Neural cell (in vitro differentiated cells): Measurements from ENCODE around the gene OR2T33. TPM values are rescaled to one million over a fixed set of nuclear protein-coding genes. Genes with fewer than 3 reads are reported as not detected.
"Not testable (repeated sequence)": the region's sequence is repeated elsewhere in the genome, so short reads cannot be mapped to it uniquely, and the experiment has no call there.

Source experiments
- H2AFZ ChIP-seq: fragments of 200-600, 300-800 bp; sonication (generic), shearing (Covaris generic); 2 replicates; pipeline ENCODE4 v1.6.0; 2014; ENCODE audit warnings: low read depth, mild to moderate bottlenecking, antibody characterized with exemption, low read length, moderate library complexity
- H3F3A ChIP-seq: fragments of 200-600 bp; shearing (Covaris generic); 2 replicates; pipeline ENCODE4 v1.6.1; 2016; ENCODE audit warnings: mild to moderate bottlenecking, moderate library complexity, mixed read lengths, antibody characterized with exemption, low read length; ENCODE audit not compliant: insufficient read depth, poor library complexity, severe bottlenecking
- H3K27ac ChIP-seq: fragments of 200-600, 300-800 bp; sonication (generic), shearing (Covaris generic); 2 replicates; pipeline ENCODE4 v1.5.1; 2014; ENCODE audit warnings: mild to moderate bottlenecking, low read length, moderate library complexity
- H3K27me3 ChIP-seq: fragments of 300-800, 200-600 bp; sonication (generic), shearing (Covaris generic); 2 replicates; pipeline ENCODE4 v1.6.0; 2014; ENCODE audit warnings: mild to moderate bottlenecking, low read depth, low read length, moderate library complexity; ENCODE audit not compliant: insufficient read depth
- H3K36me3 ChIP-seq: fragments of 300-800, 200-600 bp; sonication (generic), shearing (Covaris generic); 2 replicates; pipeline ENCODE4 v1.5.1; 2014; ENCODE audit warnings: mild to moderate bottlenecking, antibody characterized with exemption, low read length, moderate library complexity; ENCODE audit not compliant: insufficient read depth
- H3K4me2 ChIP-seq: fragments of 300-800, 200-600 bp; sonication (generic), shearing (Covaris generic); 2 replicates; pipeline ENCODE4 v1.6.0; 2014; ENCODE audit warnings: mild to moderate bottlenecking, low read length
- H3K4me3 ChIP-seq: fragments of 300-800, 200-600 bp; sonication (generic), shearing (Covaris generic); 2 replicates; pipeline ENCODE4 v1.5.1; 2014; ENCODE audit warnings: mild to moderate bottlenecking, low read length, moderate library complexity
- H3K79me2 ChIP-seq: fragments of 200-600 bp; shearing (Covaris generic); replicated peaks from 2 replicates; pipeline ENCODE4 v1.6.0; 2014; ENCODE audit warnings: mild to moderate bottlenecking, low read length, moderate library complexity; ENCODE audit not compliant: insufficient read depth
- H3K9ac ChIP-seq: fragments of 300-800, 200-600 bp; sonication (generic), shearing (Covaris generic); 2 replicates; pipeline ENCODE4 v1.6.1; 2016; ENCODE audit warnings: mild to moderate bottlenecking, low read length, mixed read lengths
- H3K9me2 ChIP-seq: fragments of 200-600 bp; shearing (Covaris generic); 2 replicates; pipeline ENCODE4 v1.6.1; 2016; ENCODE audit warnings: mild to moderate bottlenecking, low read length, mixed read lengths; ENCODE audit not compliant: insufficient read depth
- H3K9me3 ChIP-seq: fragments of 200-600, 300-800 bp; sonication (generic), shearing (Covaris generic); 2 replicates; pipeline ENCODE4 v1.6.1; 2016; ENCODE audit warnings: mild to moderate bottlenecking, mixed run types, low read length, moderate library complexity, mixed read lengths
- H4K20me1 ChIP-seq: fragments of 200-600 bp; shearing (Covaris generic); 2 replicates; pipeline ENCODE4 v1.6.1; 2016; ENCODE audit warnings: mild to moderate bottlenecking, mixed run types; ENCODE audit not compliant: insufficient read depth
- CTCF ChIP-seq: fragments of 450-650 bp; IDR thresholded peaks from 2 replicates; pipeline ENCODE4 v1.5.1; 2014; ENCODE audit warnings: antibody characterized with exemption, mild to moderate bottlenecking, moderate library complexity; ENCODE audit not compliant: poor library complexity, severe bottlenecking
- EP300 ChIP-seq: fragments of 450-650 bp; conservative IDR thresholded peaks from 2 replicates; pipeline ENCODE4 v1.6.1; 2014; ENCODE audit warnings: antibody characterized with exemption, mild to moderate bottlenecking, moderate library complexity; ENCODE audit not compliant: poor library complexity, severe bottlenecking
- EZH2 ChIP-seq: fragments of 200-600, 300-800 bp; shearing (Covaris generic), sonication (generic); IDR thresholded peaks from 2 replicates; pipeline ENCODE4 v1.6.1; 2014; ENCODE audit warnings: antibody characterized with exemption, low read length, borderline replicate concordance, mild to moderate bottlenecking; ENCODE audit not compliant: insufficient read depth, poor library complexity, severe bottlenecking
- MXI1 ChIP-seq: fragments of 450-650 bp; conservative IDR thresholded peaks from 2 replicates; pipeline ENCODE4 v1.6.1; 2014; ENCODE audit warnings: antibody characterized with exemption, mild to moderate bottlenecking; ENCODE audit not compliant: poor library complexity, severe bottlenecking
- POLR2AphosphoS5 ChIP-seq: IDR thresholded peaks from 2 replicates; pipeline ENCODE4 v1.6.1; 2012
- RAD21 ChIP-seq: fragments of 450-650 bp; conservative IDR thresholded peaks from 2 replicates; pipeline ENCODE4 v1.6.1; 2014; ENCODE audit warnings: antibody characterized with exemption, mild to moderate bottlenecking, moderate library complexity
- REST ChIP-seq: IDR thresholded peaks from 2 replicates; pipeline ENCODE4 v1.6.1; 2012; ENCODE audit warnings: borderline replicate concordance
- SMC3 ChIP-seq: fragments of 450-650 bp; conservative IDR thresholded peaks from 2 replicates; pipeline ENCODE4 v1.6.1; 2014; ENCODE audit warnings: antibody characterized with exemption, mild to moderate bottlenecking, moderate library complexity; ENCODE audit not compliant: poor library complexity
- TAF1 ChIP-seq: IDR thresholded peaks from 2 replicates; pipeline ENCODE4 v1.6.1; 2012; ENCODE audit warnings: low read depth
- polyA plus RNA-seq: library from polyadenylated mRNA; depleted of rRNA; stranded (reverse); fragments of >200 nt; gene quantifications from 2 replicates; pipeline ENCODE4 v1.2.3, GENCODE V29; 2014

OR2T33 gene
- polyA plus RNA-seq, 1 donor from 2014 or later: not detected

DNA sequence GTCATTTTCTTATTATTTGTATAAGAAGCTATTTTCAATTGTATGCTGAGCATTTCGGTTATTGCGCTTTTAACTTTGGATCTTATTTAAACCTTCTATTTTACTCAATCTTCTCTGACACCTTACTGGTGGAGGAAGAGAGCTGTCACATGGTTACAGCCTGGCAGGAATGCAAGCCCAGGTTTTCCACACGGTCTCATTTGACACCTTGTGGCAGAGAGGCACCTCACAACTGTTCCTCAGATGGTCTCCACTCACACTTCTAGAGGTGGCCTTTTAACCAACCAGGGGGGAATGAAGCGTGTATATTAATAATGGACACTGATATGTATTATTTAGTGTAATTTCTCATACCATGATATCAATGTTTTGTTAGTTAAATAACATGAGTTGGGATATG is 9.6 kb downstream of the OR2T33 start:
- Histone ChIP-seq H3K27me3 (no peaks in the 10 kb centered on the region), H3K9me3 (no peaks in the 10 kb centered on the region), H3F3A (no peaks in the 10 kb centered on the region), H3K4me2 (no peak overlapping the region), H3K4me3 (no peak overlapping the region), H3K27ac (no peak overlapping the region), H4K20me1 (no peaks in the 10 kb centered on the region), H3K9ac (no peak overlapping the region), H3K36me3 (no peaks in the 10 kb centered on the region), H2AFZ (no peak overlapping the region), H3K79me2 (no peaks in the 10 kb centered on the region), H3K9me2 (no peaks in the 10 kb centered on the region)
- TF ChIP-seq TAF1: no peak
- TF ChIP-seq CTCF: no peak
- TF ChIP-seq POLR2AphosphoS5: no peak
- no peak for TF ChIP-seq MXI1
- no peak for TF ChIP-seq RAD21
- no peak for TF ChIP-seq REST
- TF ChIP-seq EZH2: no peak
- no peak for TF ChIP-seq SMC3
- no peak for TF ChIP-seq EP300

- H3K27me3 ChIP-seq, H4K20me1 ChIP-seq, H3K4me3 ChIP-seq, H3F3A ChIP-seq, H3K36me3 ChIP-seq, H3K9me2 ChIP-seq, H3K9ac ChIP-seq, H3K79me2 ChIP-seq, H3K27ac ChIP-seq, H3K4me2 ChIP-seq, H2AFZ ChIP-seq: not testable (repeated sequence)
- H3K9me3 ChIP-seq: peaks cover 12% of the 10 kb centered on the region
Observed at GRCh38 chr1:248259309-248259708, 18.5 kb downstream of the OR2T33 start.

DNA sequence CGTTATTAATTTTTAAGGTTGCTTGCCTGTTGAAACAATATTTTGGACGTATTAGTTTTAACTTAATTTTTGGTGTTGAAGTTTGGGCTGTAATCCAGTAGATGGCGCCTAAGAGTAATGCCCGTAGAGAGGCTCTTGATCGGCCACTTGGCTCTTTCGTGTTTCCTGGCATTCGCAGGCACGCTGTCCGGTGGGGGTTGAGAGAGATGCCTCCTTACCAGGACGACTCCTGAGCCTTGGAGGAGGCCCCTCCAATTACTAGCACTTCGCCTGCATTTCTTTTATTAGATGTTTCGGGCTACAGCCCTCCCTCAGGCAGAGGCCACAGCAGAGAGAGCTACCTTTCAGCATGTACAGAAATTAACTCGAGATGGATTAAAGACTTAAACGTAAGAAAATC is 34.6 kb downstream of the OR2T33 start:
- no peaks in the 10 kb centered on the region for H4K20me1 ChIP-seq
- no peaks in the 10 kb centered on the region for H3K79me2 ChIP-seq
- no peaks in the 10 kb centered on the region for H3K36me3 ChIP-seq
- H3K27me3 ChIP-seq: no peaks in the 10 kb centered on the region
- H2AFZ ChIP-seq: no peak overlapping the region
- TF ChIP-seq SMC3 (no peak), RAD21 (no peak), EZH2 (no peak), EP300 (no peak)
- H3K9me2 ChIP-seq: no peaks in the 10 kb centered on the region
- H3K4me2 ChIP-seq: no peak overlapping the region
- H3K27ac ChIP-seq: no peak overlapping the region
- H3F3A ChIP-seq: no peaks in the 10 kb centered on the region
- no peak overlapping the region for H3K9ac ChIP-seq
- H3K9me3 ChIP-seq: peaks cover 6% of the 10 kb centered on the region
- H3K4me3 ChIP-seq: no peak overlapping the region
